ENCODE results near the gene BCL2. TPM values are rescaled to one million over a fixed set of nuclear protein-coding genes. Genes with fewer than 3 reads are reported as not detected.

The BCL2 gene
- total RNA-seq, 1 donor from 2014 or later: 4.9 TPM

GRCh38 chr18:63091671-63092364, 227.8 kb downstream of the BCL2 start:
- H3K36me3 Mint-ChIP-seq: no peaks in the 10 kb centered on the region
- peaks cover 3% of the 10 kb centered on the region for H3K27me3 Mint-ChIP-seq (ENCODE audit: insufficient read depth, low read depth)
- Histone ChIP-seq H3K4me3 (no peak overlapping the region), H3K4me1 (peaks cover 4% of the 10 kb centered on the region), H3F3A (ENCODE audit: low read depth) (no peaks in the 10 kb centered on the region), H3K9ac (no peak overlapping the region), H3K27ac (no peak overlapping the region), H3K9me3 (ENCODE audit: low read depth) (no peaks in the 10 kb centered on the region), H3K4me2 (no peak overlapping the region), H3K36me3 (no peaks in the 10 kb centered on the region), H3K79me2 (ENCODE audit: low read depth) (no peaks in the 10 kb centered on the region), H4K20me1 (ENCODE audit: low read depth) (no peaks in the 10 kb centered on the region), H3K27me3 (no peaks in the 10 kb centered on the region), H2AFZ (replicated peaks) (no peak overlapping the region)
- H3K9me3 Mint-ChIP-seq: no peaks in the 10 kb centered on the region
- no peak for DNase-seq (ENCODE audit: low spot score)
- no peak overlapping the region for H3K27ac Mint-ChIP-seq
- H3K4me3 Mint-ChIP-seq: no peak overlapping the region
- peaks cover 10% of the 10 kb centered on the region for H3K4me1 Mint-ChIP-seq
- TF ChIP-seq EZH2phosphoT487 (IDR thresholded peaks at IDR 0.05): no peak
- no peak for TF ChIP-seq CTCF (IDR thresholded peaks at IDR 0.05)
- TF ChIP-seq EZH2 (IDR thresholded peaks at IDR 0.05): no peak

- Mint-ChIP-seq H3K27ac (no peak overlapping the region), H3K4me3 (no peak overlapping the region), H3K36me3 (no peaks in the 10 kb centered on the region), H3K27me3 (ENCODE audit: insufficient read depth, low read depth) (peaks cover 3% of the 10 kb centered on the region), H3K9me3 (no peaks in the 10 kb centered on the region), H3K4me1 (peaks cover 10% of the 10 kb centered on the region)
- H3K9ac ChIP-seq: no peak overlapping the region
- H4K20me1 ChIP-seq (ENCODE audit: low read depth): no peaks in the 10 kb centered on the region
- H2AFZ ChIP-seq (replicated peaks): no peak overlapping the region
- peaks cover 4% of the 10 kb centered on the region for H3K4me1 ChIP-seq
- no peak for DNase-seq (ENCODE audit: low spot score)
- no peak overlapping the region for H3K27ac ChIP-seq
- H3K4me3 ChIP-seq: no peak overlapping the region
- TF ChIP-seq EZH2 (IDR thresholded peaks at IDR 0.05) (no peak), CTCF (IDR thresholded peaks at IDR 0.05) (no peak), EZH2phosphoT487 (IDR thresholded peaks at IDR 0.05) (no peak)
- H3K4me2 ChIP-seq: no peak overlapping the region
- H3K36me3 ChIP-seq: no peaks in the 10 kb centered on the region
- H3F3A ChIP-seq (ENCODE audit: low read depth): no peaks in the 10 kb centered on the region
- H3K9me3 ChIP-seq (ENCODE audit: low read depth): no peaks in the 10 kb centered on the region
- no peaks in the 10 kb centered on the region for H3K79me2 ChIP-seq (ENCODE audit: low read depth)
- H3K27me3 ChIP-seq: no peaks in the 10 kb centered on the region
These were observed 229.2 kb downstream of the BCL2 start for GRCh38 chr18:63090334-63090733.

DNA sequence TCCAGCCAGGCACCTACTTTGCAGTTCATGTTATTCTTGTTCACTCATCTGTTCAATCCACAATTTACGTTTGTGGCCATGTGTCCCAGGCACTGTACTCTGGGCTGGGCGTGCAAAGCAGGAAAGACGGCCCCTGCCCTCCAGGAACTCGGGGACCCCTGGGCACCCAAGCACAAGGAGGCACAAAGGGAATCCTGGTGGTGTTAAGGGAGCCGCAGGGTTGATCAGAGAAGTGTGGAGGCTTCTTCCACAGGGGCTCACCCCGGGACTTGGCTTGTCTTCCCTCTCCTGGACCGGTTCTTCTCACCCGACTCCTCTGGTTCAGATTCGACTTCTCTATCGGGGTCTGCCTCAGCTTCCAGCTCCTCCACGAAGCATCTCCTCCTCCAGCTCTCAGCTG, 230.5 kb downstream of the BCL2 start:
- TF ChIP-seq EZH2phosphoT487 (IDR thresholded peaks at IDR 0.05) (no peak), CTCF (IDR thresholded peaks at IDR 0.05) (no peak), EZH2 (IDR thresholded peaks at IDR 0.05) (no peak)

More for the DNA sequence above, 230.5 kb downstream of the BCL2 start:
- H3K79me2 ChIP-seq (ENCODE audit: low read depth): no peaks in the 10 kb centered on the region
- H3K4me1 ChIP-seq: peaks cover 4% of the 10 kb centered on the region
- no peak overlapping the region for H3K27ac ChIP-seq
- H3K9ac ChIP-seq: no peak overlapping the region
- no peak overlapping the region for H3K4me2 ChIP-seq
- H3K4me3 ChIP-seq: no peak overlapping the region
- Mint-ChIP-seq H3K27me3 (ENCODE audit: insufficient read depth, low read depth) (peaks cover 3% of the 10 kb centered on the region), H3K9me3 (no peaks in the 10 kb centered on the region), H3K27ac (no peak overlapping the region), H3K36me3 (no peaks in the 10 kb centered on the region), H3K4me3 (no peak overlapping the region), H3K4me1 (peaks cover 10% of the 10 kb centered on the region)
- no peaks in the 10 kb centered on the region for H3K9me3 ChIP-seq (ENCODE audit: low read depth)
- no peaks in the 10 kb centered on the region for H3K36me3 ChIP-seq
- no peaks in the 10 kb centered on the region for H4K20me1 ChIP-seq (ENCODE audit: low read depth)
- H3F3A ChIP-seq (ENCODE audit: low read depth): no peaks in the 10 kb centered on the region
- H3K27me3 ChIP-seq: no peaks in the 10 kb centered on the region
- no peak for DNase-seq (ENCODE audit: low spot score)
- no peak overlapping the region for H2AFZ ChIP-seq (replicated peaks)
